WTC11 (cell line): ENCODE results near the gene GLRA3. TPM values are rescaled to one million over a fixed set of nuclear protein-coding genes. Genes with fewer than 3 reads are reported as not detected.

Experiments
- ATAC-seq: fragments of 200-7000 bp; cut with Tn5 transposase; 2 replicates; pipeline ENCODE4 v1.10.0; 2021; ENCODE audit warnings: mild to moderate bottlenecking, moderate library complexity
- CTCF ChIA-PET: fragments of 300-600 bp; sonication (Branson Sonifier 250); formaldehyde crosslinking; loops from one replicate; lab custom pipeline; 2021; ENCODE audit warnings: antibody characterized with exemption; lab: Charles Lee
- POLR2A ChIA-PET: fragments of 350-600 bp; sonication (Branson Sonifier 250); formaldehyde crosslinking; loops from one replicate; lab custom pipeline; 2021; ENCODE audit warnings: antibody characterized with exemption; lab: Charles Lee
- DNase-seq: peaks from one replicate; pipeline ENCODE4 v3.0.0; 2021; ENCODE audit warnings: low spot score
- H3K27ac Mint-ChIP-seq: 2 replicates; pipeline ENCODE4 v1.8.0; 2021; ENCODE audit warnings: mixed read lengths
- H3K27me3 Mint-ChIP-seq: 2 replicates; pipeline ENCODE4 v1.8.0; 2021; ENCODE audit warnings: low read depth, mild to moderate bottlenecking, moderate library complexity, mixed read lengths
- H3K36me3 Mint-ChIP-seq: 2 replicates; pipeline ENCODE4 v1.8.0; 2021; ENCODE audit warnings: mixed read lengths
- H3K4me1 Mint-ChIP-seq: 2 replicates; pipeline ENCODE4 v1.8.0; 2022; ENCODE audit warnings: mixed read lengths
- H3K4me3 Mint-ChIP-seq: 2 replicates; pipeline ENCODE4 v1.8.0; 2021; ENCODE audit warnings: mild to moderate bottlenecking, moderate library complexity, mixed read lengths
- H3K9me3 Mint-ChIP-seq: 2 replicates; pipeline ENCODE4 v1.8.0; 2021; ENCODE audit warnings: mixed read lengths
- ELF4 ChIP-seq: sonication (generic); formaldehyde crosslinking; IDR thresholded peaks from 2 replicates; pipeline ENCODE4 v1.8.1; 2022; ENCODE audit warnings: low read depth, mild to moderate bottlenecking, moderate library complexity, missing genetic modification reagents
- EMX1 ChIP-seq: fragments of 250-450 bp; sonication (Bioruptor Pico); IDR thresholded peaks from 2 replicates; pipeline ENCODE4 v1.8.0; 2021; ENCODE audit warnings: mild to moderate bottlenecking
- FOXJ3 ChIP-seq: sonication (generic); formaldehyde crosslinking; IDR thresholded peaks from 2 replicates; pipeline ENCODE4 v1.9.0; 2021; ENCODE audit warnings: missing genetic modification reagents, mild to moderate bottlenecking, borderline replicate concordance
- HMGA2 ChIP-seq: fragments of 250-450 bp; sonication (Bioruptor Pico); IDR thresholded peaks from 2 replicates; pipeline ENCODE4 v1.4.0; 2021; ENCODE audit warnings: mild to moderate bottlenecking, moderate library complexity
- KAT7 ChIP-seq: sonication (generic); formaldehyde crosslinking; IDR thresholded peaks from 2 replicates; pipeline ENCODE4 v1.8.1; 2023; ENCODE audit warnings: missing genetic modification reagents, mild to moderate bottlenecking, borderline replicate concordance
- MYBL2 ChIP-seq: sonication (generic); formaldehyde crosslinking; IDR thresholded peaks from 2 replicates; pipeline ENCODE4 v1.8.1; 2023; ENCODE audit warnings: mild to moderate bottlenecking, moderate library complexity, missing genetic modification reagents
- NFATC4 ChIP-seq: fragments of 250-450 bp; sonication (Bioruptor Pico); IDR thresholded peaks from 2 replicates; pipeline ENCODE4 v1.9.0; 2021; ENCODE audit warnings: mild to moderate bottlenecking
- NFYB ChIP-seq: sonication (generic); formaldehyde crosslinking; conservative IDR thresholded peaks from 2 replicates; pipeline ENCODE4 v1.8.0; 2022; ENCODE audit warnings: low read depth, missing genetic modification reagents
- NR2C2 ChIP-seq: sonication (generic); formaldehyde crosslinking; IDR thresholded peaks from 2 replicates; pipeline ENCODE4 v1.8.0; 2022; ENCODE audit warnings: mild to moderate bottlenecking, missing genetic modification reagents
- RELA ChIP-seq: sonication (generic); formaldehyde crosslinking; IDR thresholded peaks from 2 replicates; pipeline ENCODE4 v1.8.1; 2022; ENCODE audit warnings: missing genetic modification reagents, mild to moderate bottlenecking, borderline replicate concordance
- RORB ChIP-seq: fragments of 250-450 bp; sonication (Bioruptor Pico); IDR thresholded peaks from 2 replicates; pipeline ENCODE4 v1.9.0; 2021; ENCODE audit warnings: mild to moderate bottlenecking
- SMAD3 ChIP-seq: sonication (generic); formaldehyde crosslinking; IDR thresholded peaks from 2 replicates; pipeline ENCODE4 v1.8.0; 2022; ENCODE audit warnings: missing genetic modification reagents, mild to moderate bottlenecking, borderline replicate concordance
- SMAD4 ChIP-seq: sonication (generic); formaldehyde crosslinking; IDR thresholded peaks from 2 replicates; pipeline ENCODE4 v1.8.0; 2022; ENCODE audit warnings: mild to moderate bottlenecking, missing genetic modification reagents
- SOX15 ChIP-seq: fragments of 250-450 bp; sonication (Bioruptor Pico); IDR thresholded peaks from 2 replicates; pipeline ENCODE4 v1.9.0; 2021; ENCODE audit warnings: mild to moderate bottlenecking
- total RNA-seq: library from RNA; stranded (reverse); gene quantifications from 3 replicates; pipeline ENCODE4 v1.2.3, GENCODE V29; 2021
- TF ChIP-seq, protein P1 (sequence below): sonication (generic); formaldehyde crosslinking; IDR thresholded peaks from 2 replicates; pipeline ENCODE4 v1.8.1; 2023; ENCODE audit warnings: mild to moderate bottlenecking, missing genetic modification reagents
- TF ChIP-seq, protein P2 (sequence below): sonication (generic); formaldehyde crosslinking; IDR thresholded peaks from 2 replicates; pipeline ENCODE4 v1.8.0; 2022; ENCODE audit warnings: mild to moderate bottlenecking, missing genetic modification reagents
- TF ChIP-seq, protein P3 (sequence below): sonication (generic); formaldehyde crosslinking; IDR thresholded peaks from 2 replicates; pipeline ENCODE4 v1.8.1; 2022; ENCODE audit warnings: low read depth, mild to moderate bottlenecking, moderate library complexity, missing genetic modification reagents, borderline replicate concordance
- TF ChIP-seq, protein P4 (sequence below): sonication (generic); formaldehyde crosslinking; conservative IDR thresholded peaks from 2 replicates; pipeline ENCODE4 v1.8.1; 2023; ENCODE audit warnings: mild to moderate bottlenecking, low read depth, missing genetic modification reagents, moderate library complexity
- TF ChIP-seq, protein P5 (sequence below): sonication (generic); formaldehyde crosslinking; IDR thresholded peaks from 2 replicates; pipeline ENCODE4 v1.8.1; 2022; ENCODE audit warnings: mild to moderate bottlenecking, moderate library complexity, missing genetic modification reagents
- TF ChIP-seq, protein P6 (sequence below): sonication (generic); formaldehyde crosslinking; IDR thresholded peaks from 2 replicates; pipeline ENCODE4 v1.8.1; 2023; ENCODE audit warnings: mild to moderate bottlenecking, missing genetic modification reagents, moderate library complexity
- TF ChIP-seq, protein P7 (sequence below): sonication (generic); formaldehyde crosslinking; IDR thresholded peaks from 2 replicates; pipeline ENCODE4 v1.8.0; 2022; ENCODE audit warnings: mild to moderate bottlenecking, missing genetic modification reagents

The GLRA3 gene
- total RNA-seq, 1 experiment from 2014 or later: 0.15 TPM

DNA sequence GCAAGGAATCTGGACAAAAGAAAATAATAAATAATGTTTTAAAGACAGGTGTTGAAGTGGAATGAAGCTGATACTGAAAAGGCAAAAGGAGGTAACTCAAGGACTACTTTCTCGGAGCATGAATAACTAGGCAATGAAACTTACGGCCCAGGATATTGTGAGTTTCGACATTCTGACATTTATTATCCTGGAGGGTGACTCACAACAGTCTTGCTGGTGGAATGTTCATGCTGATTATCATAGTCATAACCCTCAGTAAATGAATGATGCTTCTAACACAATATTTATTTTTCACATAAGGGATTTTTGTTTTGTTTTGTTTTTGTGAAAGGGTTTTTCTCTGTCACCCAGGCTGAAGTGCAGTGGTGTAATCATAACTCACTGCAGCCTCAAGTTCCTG, 159.8 kb downstream of the GLRA3 start:
- Mint-ChIP-seq H3K27ac (no peak overlapping the region), H3K4me3 (no peak overlapping the region), H3K36me3 (no peaks in the 10 kb centered on the region), H3K27me3 (no peaks in the 10 kb centered on the region), H3K4me1 (peaks cover 18% of the 10 kb centered on the region), H3K9me3 (no peaks in the 10 kb centered on the region)
- ATAC-seq: no peak
- DNase-seq: no peak
- CTCF ChIA-PET: no interaction called here
- POLR2A ChIA-PET: no interaction called here
- TF ChIP-seq, protein P1, sequence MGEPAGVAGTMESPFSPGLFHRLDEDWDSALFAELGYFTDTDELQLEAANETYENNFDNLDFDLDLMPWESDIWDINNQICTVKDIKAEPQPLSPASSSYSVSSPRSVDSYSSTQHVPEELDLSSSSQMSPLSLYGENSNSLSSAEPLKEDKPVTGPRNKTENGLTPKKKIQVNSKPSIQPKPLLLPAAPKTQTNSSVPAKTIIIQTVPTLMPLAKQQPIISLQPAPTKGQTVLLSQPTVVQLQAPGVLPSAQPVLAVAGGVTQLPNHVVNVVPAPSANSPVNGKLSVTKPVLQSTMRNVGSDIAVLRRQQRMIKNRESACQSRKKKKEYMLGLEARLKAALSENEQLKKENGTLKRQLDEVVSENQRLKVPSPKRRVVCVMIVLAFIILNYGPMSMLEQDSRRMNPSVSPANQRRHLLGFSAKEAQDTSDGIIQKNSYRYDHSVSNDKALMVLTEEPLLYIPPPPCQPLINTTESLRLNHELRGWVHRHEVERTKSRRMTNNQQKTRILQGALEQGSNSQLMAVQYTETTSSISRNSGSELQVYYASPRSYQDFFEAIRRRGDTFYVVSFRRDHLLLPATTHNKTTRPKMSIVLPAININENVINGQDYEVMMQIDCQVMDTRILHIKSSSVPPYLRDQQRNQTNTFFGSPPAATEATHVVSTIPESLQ (CRISPR knock-in tag): no peak

DNA sequence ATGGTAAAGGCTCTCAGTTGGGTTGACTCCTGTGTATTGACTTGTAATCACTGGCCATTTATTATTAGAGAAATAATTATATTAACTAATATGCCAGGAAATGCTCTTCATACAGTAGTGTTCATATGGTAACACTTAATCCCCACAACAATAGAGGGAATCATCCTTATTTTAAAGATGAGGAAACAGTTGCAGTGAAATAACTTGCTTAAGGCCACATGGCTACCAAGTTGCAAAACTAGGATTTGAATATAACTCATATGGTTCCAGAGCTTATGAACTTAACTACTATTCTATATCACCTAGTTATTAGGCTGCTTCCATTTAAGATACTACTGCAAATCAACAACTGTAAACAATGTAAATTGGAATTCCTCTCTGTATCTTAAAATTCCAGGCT, 163.2 kb downstream of the GLRA3 start:
- Mint-ChIP-seq H3K27me3 (no peaks in the 10 kb centered on the region), H3K9me3 (peaks cover 8% of the 10 kb centered on the region), H3K4me1 (peaks cover 8% of the 10 kb centered on the region), H3K4me3 (no peak overlapping the region), H3K36me3 (no peaks in the 10 kb centered on the region), H3K27ac (no peak overlapping the region)
- no peak for DNase-seq
- no peak for ATAC-seq
- ChIA-PET CTCF (interaction anchor here (0.6 kb wide), 1 partner anchor 82 kb away, joined by 6 read pairs; no protein-coding TSS in a partner anchor), POLR2A (no interaction called here)
- TF ChIP-seq KAT7 (CRISPR knock-in tag) (no peak), SMAD3 (CRISPR knock-in tag) (no peak)

DNA sequence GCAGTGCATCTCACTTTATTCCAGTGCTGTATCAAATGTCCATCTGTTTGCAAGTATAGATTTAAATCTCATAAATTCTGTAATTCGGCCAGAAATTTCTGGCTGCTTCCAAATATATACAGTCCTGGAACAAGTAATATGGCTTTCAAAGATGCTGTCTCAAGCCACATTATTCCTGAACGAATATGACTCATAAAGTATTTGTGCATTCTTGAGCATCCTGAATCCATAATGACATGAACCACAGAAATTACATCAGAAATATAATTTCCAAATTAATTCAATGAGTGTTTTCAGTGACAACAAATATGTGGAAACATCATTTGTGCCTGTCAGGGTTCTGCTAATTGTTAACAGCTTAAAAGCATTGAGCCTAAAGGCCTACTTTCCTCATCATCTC, 165.8 kb downstream of the GLRA3 start:
- H3K9me3 Mint-ChIP-seq: peaks cover 17% of the 10 kb centered on the region
- no peak for ATAC-seq
- CTCF ChIA-PET: no interaction called here
- H3K36me3 Mint-ChIP-seq: peaks cover 2% of the 10 kb centered on the region; the same call in 1 of the 2 replicates
- H3K4me1 Mint-ChIP-seq: peaks cover 8% of the 10 kb centered on the region
- no peak for TF ChIP-seq EMX1
- TF ChIP-seq, protein P2, sequence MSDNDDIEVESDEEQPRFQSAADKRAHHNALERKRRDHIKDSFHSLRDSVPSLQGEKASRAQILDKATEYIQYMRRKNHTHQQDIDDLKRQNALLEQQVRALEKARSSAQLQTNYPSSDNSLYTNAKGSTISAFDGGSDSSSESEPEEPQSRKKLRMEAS (CRISPR knock-in tag): no peak
- no peak for TF ChIP-seq MYBL2 (CRISPR knock-in tag)
- no peak for TF ChIP-seq ELF4
- TF ChIP-seq SMAD4: no peak
- TF ChIP-seq, protein P3, sequence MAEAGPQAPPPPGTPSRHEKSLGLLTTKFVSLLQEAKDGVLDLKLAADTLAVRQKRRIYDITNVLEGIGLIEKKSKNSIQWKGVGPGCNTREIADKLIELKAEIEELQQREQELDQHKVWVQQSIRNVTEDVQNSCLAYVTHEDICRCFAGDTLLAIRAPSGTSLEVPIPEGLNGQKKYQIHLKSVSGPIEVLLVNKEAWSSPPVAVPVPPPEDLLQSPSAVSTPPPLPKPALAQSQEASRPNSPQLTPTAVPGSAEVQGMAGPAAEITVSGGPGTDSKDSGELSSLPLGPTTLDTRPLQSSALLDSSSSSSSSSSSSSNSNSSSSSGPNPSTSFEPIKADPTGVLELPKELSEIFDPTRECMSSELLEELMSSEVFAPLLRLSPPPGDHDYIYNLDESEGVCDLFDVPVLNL (CRISPR knock-in tag): no peak
- no peak for TF ChIP-seq NFYB (CRISPR knock-in tag)
- TF ChIP-seq, protein P4, sequence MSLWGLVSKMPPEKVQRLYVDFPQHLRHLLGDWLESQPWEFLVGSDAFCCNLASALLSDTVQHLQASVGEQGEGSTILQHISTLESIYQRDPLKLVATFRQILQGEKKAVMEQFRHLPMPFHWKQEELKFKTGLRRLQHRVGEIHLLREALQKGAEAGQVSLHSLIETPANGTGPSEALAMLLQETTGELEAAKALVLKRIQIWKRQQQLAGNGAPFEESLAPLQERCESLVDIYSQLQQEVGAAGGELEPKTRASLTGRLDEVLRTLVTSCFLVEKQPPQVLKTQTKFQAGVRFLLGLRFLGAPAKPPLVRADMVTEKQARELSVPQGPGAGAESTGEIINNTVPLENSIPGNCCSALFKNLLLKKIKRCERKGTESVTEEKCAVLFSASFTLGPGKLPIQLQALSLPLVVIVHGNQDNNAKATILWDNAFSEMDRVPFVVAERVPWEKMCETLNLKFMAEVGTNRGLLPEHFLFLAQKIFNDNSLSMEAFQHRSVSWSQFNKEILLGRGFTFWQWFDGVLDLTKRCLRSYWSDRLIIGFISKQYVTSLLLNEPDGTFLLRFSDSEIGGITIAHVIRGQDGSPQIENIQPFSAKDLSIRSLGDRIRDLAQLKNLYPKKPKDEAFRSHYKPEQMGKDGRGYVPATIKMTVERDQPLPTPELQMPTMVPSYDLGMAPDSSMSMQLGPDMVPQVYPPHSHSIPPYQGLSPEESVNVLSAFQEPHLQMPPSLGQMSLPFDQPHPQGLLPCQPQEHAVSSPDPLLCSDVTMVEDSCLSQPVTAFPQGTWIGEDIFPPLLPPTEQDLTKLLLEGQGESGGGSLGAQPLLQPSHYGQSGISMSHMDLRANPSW (CRISPR knock-in tag): no peak
- TF ChIP-seq, protein P5, sequence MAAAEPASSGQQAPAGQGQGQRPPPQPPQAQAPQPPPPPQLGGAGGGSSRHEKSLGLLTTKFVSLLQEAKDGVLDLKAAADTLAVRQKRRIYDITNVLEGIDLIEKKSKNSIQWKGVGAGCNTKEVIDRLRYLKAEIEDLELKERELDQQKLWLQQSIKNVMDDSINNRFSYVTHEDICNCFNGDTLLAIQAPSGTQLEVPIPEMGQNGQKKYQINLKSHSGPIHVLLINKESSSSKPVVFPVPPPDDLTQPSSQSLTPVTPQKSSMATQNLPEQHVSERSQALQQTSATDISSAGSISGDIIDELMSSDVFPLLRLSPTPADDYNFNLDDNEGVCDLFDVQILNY (CRISPR knock-in tag): no peak
- TF ChIP-seq, protein P6, sequence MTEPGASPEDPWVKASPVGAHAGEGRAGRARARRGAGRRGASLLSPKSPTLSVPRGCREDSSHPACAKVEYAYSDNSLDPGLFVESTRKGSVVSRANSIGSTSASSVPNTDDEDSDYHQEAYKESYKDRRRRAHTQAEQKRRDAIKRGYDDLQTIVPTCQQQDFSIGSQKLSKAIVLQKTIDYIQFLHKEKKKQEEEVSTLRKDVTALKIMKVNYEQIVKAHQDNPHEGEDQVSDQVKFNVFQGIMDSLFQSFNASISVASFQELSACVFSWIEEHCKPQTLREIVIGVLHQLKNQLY (CRISPR knock-in tag): no peak
- TF ChIP-seq, protein P7, sequence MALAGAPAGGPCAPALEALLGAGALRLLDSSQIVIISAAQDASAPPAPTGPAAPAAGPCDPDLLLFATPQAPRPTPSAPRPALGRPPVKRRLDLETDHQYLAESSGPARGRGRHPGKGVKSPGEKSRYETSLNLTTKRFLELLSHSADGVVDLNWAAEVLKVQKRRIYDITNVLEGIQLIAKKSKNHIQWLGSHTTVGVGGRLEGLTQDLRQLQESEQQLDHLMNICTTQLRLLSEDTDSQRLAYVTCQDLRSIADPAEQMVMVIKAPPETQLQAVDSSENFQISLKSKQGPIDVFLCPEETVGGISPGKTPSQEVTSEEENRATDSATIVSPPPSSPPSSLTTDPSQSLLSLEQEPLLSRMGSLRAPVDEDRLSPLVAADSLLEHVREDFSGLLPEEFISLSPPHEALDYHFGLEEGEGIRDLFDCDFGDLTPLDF (CRISPR knock-in tag): no peak
- no peak for TF ChIP-seq RORB (CRISPR knock-in tag)
- TF ChIP-seq KAT7 (CRISPR knock-in tag): no peak
- no peak for TF ChIP-seq NR2C2
- TF ChIP-seq RELA (CRISPR knock-in tag): no peak
- TF ChIP-seq SOX15: no peak
- TF ChIP-seq HMGA2: no peak
- TF ChIP-seq NFATC4: no peak
- TF ChIP-seq FOXJ3 (CRISPR knock-in tag): no peak
- H3K27ac Mint-ChIP-seq: no peak overlapping the region
- no peak overlapping the region for H3K4me3 Mint-ChIP-seq
- DNase-seq: no peak
- no peaks in the 10 kb centered on the region for H3K27me3 Mint-ChIP-seq
- POLR2A ChIA-PET: no interaction called here
